Activated naive CD4-positive, alpha-beta T cell treated with anti-CD3 and anti-CD28 coated beads, Interleukin-2, amount 50 U/mL, for 16 hours (primary cell): ENCODE measurements around the gene THEMIS2.

Experiments used
- DNase-seq: peaks from one replicate; pipeline ENCODE4 v3.0.0-alpha.2; 2020

The THEMIS2 gene

GRCh38 chr1:27886744-27887143 lies 14.4 kb downstream of the THEMIS2 start:
- no peak for DNase-seq

GRCh38 chr1:27887215-27888021 lies 15.1 kb downstream of the THEMIS2 start:
- DNase-seq, result no peak

- DNase-seq, result no peak
Observed at GRCh38 chr1:27889506-27889905, 17.2 kb downstream of the THEMIS2 start.

- no peak for DNase-seq
Observed at GRCh38 chr1:27891196-27891889, 19.0 kb downstream of the THEMIS2 start.

GRCh38 chr1:27894521-27894920 lies 22.2 kb downstream of the THEMIS2 start:
- no peak for DNase-seq

GRCh38 chr1:27906759-27907158 lies 34.4 kb downstream of the THEMIS2 start:
- DNase-seq, result no peak

GRCh38 chr1:27912429-27912828 lies 40.1 kb downstream of the THEMIS2 start:
- DNase-seq, result no peak

GRCh38 chr1:27915082-27915575 lies 42.8 kb downstream of the THEMIS2 start:
- no peak for DNase-seq

GRCh38 chr1:27922272-27922671 lies 49.9 kb downstream of the THEMIS2 start:
- no peak for DNase-seq

GRCh38 chr1:27928216-27928954 lies 56.0 kb downstream of the THEMIS2 start:
- DNase-seq, result no peak

GRCh38 chr1:27931184-27931583 lies 58.8 kb downstream of the THEMIS2 start:
- DNase-seq, result no peak

GRCh38 chr1:27931759-27932158 lies 59.4 kb downstream of the THEMIS2 start:
- no peak for DNase-seq

- DNase-seq, result no peak
Observed at GRCh38 chr1:27934818-27935549, 62.6 kb downstream of the THEMIS2 start, which contains the start of gene SMPDL3B. Gene SMPDL3B (plus strand): TSS chr1:27935000. CDS start chr1:27935184, 184 bp downstream.

- no peak for DNase-seq
Observed at GRCh38 chr1:27935721-27936120, 63.4 kb downstream of the THEMIS2 start.
